ENCODE data around the gene NBEAL2.
A peak's percentile ranks its signal among the peaks of the same experiment; 100 is the strongest.

NBEAL2 gene

DNA sequence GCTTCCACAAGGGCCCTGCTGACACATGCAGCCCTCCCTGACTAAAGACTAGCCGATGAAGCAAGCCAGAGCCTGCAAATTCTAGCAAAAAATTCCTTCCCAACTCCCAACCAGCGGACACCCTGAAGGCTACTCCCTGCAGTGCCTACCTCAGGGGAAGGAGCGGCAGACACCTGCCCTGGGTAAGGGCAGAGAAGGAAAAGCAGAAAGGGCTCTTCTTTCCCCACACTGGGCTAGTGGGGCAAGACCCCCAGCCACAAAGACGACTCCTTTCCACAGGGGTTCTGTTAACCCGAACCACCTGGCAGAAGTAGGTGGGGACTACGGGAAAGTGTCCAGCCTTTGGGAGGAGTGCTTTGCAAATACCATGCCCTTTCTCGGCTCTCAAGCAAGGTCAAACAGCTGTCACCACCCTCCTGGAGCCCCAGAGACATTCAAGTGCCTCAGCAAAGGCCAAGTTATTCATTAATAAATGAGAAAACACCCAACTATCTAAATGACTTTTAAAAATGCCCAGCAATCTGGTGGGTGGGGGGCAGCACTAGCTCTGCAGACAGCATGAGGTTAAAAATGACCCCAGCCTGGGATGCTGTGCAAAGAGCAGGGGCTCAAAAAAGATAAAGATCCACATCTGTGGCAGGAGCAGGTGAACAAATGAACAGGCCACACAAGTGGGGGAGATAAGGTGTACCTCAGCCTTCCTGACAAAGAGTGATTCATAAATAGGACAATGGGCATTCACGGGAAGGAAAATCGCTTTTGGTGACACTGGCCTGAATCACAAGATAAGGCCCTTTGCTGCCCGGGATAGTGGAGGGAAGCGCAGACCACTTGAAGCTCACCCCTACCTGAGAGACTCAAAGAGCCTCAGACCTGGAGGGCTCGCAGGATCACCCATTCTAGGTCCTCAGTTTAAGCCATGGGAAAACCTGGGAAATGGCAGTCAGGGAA lies 36.0 kb upstream of the NBEAL2 start:
- Histone ChIP-seq H2BK5ac (ENCODE audit: low read length) (no peak overlapping the region), H3K4me1 (ENCODE audit: control insufficient read depth in 2 of 2, insufficient read depth in 1 of 2, low read depth in 1 of 2, low read length in 2 of 2) (peaks cover 0 to 5% of the 10 kb centered on the region in 2 donors), H3K9ac (ENCODE audit: low read depth, low read length, poor library complexity) (no peak overlapping the region), H2BK15ac (ENCODE audit: low read length) (no peak overlapping the region), H3K4me3 (ENCODE audit: low read length in 2 of 2) (no peak overlapping the region), H3K36me3 (replicated peaks in 1 of 2; ENCODE audit: control insufficient read depth in 2 of 2, insufficient read depth in 2 of 2, low read length in 2 of 2) (peaks cover 4 to 71% of the 10 kb centered on the region in 2 donors), H3K27ac (replicated peaks; ENCODE audit: low read length) (no peak overlapping the region), H3K23ac (ENCODE audit: low read depth, low read length, poor library complexity) (no peak overlapping the region), H4K8ac (ENCODE audit: low read depth, low read length) (no peak overlapping the region), H3K9me3 (replicated peaks in 1 of 2; ENCODE audit: control insufficient read depth in 2 of 2, insufficient read depth in 1 of 2, low read depth in 1 of 2, low read length in 2 of 2) (peaks cover 0 to 4% of the 10 kb centered on the region in 2 donors), H3K79me1 (ENCODE audit: low read depth, low read length) (peaks cover 25% of the 10 kb centered on the region), H3K4me2 (ENCODE audit: insufficient read depth, low read length, poor library complexity, severe bottlenecking) (no peak overlapping the region), H3K4ac (ENCODE audit: low read length) (no peak overlapping the region), H2AFZ (ENCODE audit: low read length) (no peak overlapping the region), H2BK12ac (ENCODE audit: low read length) (no peak overlapping the region), H3K14ac (ENCODE audit: low read length) (no peak overlapping the region), H2AK5ac (ENCODE audit: low read depth, low read length) (no peak overlapping the region), H3K27me3 (ENCODE audit: control insufficient read depth in 3 of 3, insufficient read depth in 3 of 3, low read depth in 1 of 3, low read length in 3 of 3) (no peaks in the 10 kb centered on the region), H4K91ac (ENCODE audit: low read depth, low read length, poor library complexity) (no peak overlapping the region), H2BK120ac (ENCODE audit: low read depth, low read length) (no peak overlapping the region), H3K18ac (ENCODE audit: low read length) (no peak overlapping the region)
- no CpG with 5 or more reads among the region's 12 CpGs for WGBS, 2 donors (ENCODE audit: extremely low coverage in 2 of 2, insufficient read length in 2 of 2, insufficient replicate concordance in 1 of 2)
- no peak for DNase-seq (ENCODE audit: low spot score)

DNA sequence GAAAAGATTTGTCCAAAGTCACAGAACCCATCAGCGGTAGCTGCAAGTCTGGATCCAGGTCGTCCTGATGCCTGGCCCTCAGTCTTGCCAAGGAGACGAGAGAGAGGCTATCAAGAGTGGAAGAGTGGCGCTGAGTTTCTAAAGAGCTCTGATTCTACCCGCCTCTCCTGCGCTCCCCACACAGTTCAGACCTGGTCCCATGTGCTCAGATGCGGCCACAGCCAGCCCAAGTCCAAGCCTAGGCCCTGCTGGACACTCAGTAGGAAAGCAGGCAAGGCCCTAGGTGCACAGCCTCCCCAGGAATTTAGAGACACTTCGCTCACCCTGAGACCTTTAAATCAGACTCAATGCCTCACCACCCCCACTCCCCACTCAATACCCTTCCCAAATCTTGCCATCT lies 35.3 kb upstream of the NBEAL2 start:
- Histone ChIP-seq H3K14ac (ENCODE audit: low read length) (no peak overlapping the region), H3K9me3 (replicated peaks in 1 of 2; ENCODE audit: control insufficient read depth in 2 of 2, insufficient read depth in 1 of 2, low read depth in 1 of 2, low read length in 2 of 2) (peaks cover 0 to 4% of the 10 kb centered on the region in 2 donors), H2BK5ac (ENCODE audit: low read length) (no peak overlapping the region), H4K8ac (ENCODE audit: low read depth, low read length) (no peak overlapping the region), H3K23ac (ENCODE audit: low read depth, low read length, poor library complexity) (no peak overlapping the region), H3K4me3 (ENCODE audit: low read length in 2 of 2) (no peak overlapping the region), H2AK5ac (ENCODE audit: low read depth, low read length) (no peak overlapping the region), H2BK120ac (ENCODE audit: low read depth, low read length) (no peak overlapping the region), H2BK12ac (ENCODE audit: low read length) (no peak overlapping the region), H3K9ac (ENCODE audit: low read depth, low read length, poor library complexity) (peak overlapping the region; percentile 2), H3K4me1 (ENCODE audit: control insufficient read depth in 2 of 2, insufficient read depth in 1 of 2, low read depth in 1 of 2, low read length in 2 of 2) (peaks cover 0 to 5% of the 10 kb centered on the region in 2 donors), H3K27ac (replicated peaks; ENCODE audit: low read length) (no peak overlapping the region), H3K27me3 (ENCODE audit: control insufficient read depth in 3 of 3, insufficient read depth in 3 of 3, low read depth in 1 of 3, low read length in 3 of 3) (no peaks in the 10 kb centered on the region), H3K4me2 (ENCODE audit: insufficient read depth, low read length, poor library complexity, severe bottlenecking) (no peak overlapping the region), H2AFZ (ENCODE audit: low read length) (no peak overlapping the region), H3K79me1 (ENCODE audit: low read depth, low read length) (peaks cover 30% of the 10 kb centered on the region), H3K4ac (ENCODE audit: low read length) (no peak overlapping the region), H3K36me3 (replicated peaks in 1 of 2; ENCODE audit: control insufficient read depth in 2 of 2, insufficient read depth in 2 of 2, low read length in 2 of 2) (peaks cover 2 to 68% of the 10 kb centered on the region in 2 donors), H3K18ac (ENCODE audit: low read length) (no peak overlapping the region), H4K91ac (ENCODE audit: low read depth, low read length, poor library complexity) (no peak overlapping the region), H2BK15ac (ENCODE audit: low read length) (no peak overlapping the region)
- no CpG with 5 or more reads among the region's 8 CpGs for WGBS, 2 donors (ENCODE audit: extremely low coverage in 2 of 2, insufficient read length in 2 of 2, insufficient replicate concordance in 1 of 2)
- DNase-seq (ENCODE audit: low spot score), result no peak

DNA sequence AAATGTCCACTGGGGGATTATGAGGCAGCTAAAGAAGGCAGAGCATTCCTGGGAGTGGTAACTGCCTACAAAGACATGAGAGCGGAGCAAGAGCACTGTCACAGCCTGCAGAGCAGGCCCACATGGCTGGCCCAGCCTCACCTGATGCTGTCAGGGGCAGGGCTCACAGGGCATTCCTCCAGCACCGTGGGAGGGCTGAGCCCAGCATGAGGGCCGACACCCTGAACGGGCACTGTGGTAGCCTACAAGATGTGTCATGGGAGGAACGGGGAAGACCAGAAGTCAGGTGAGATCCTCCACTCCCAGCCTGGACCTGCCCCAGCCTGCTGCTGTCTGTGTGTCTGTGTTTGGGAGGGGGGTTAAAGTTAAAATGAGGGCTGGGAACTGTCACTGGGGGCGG lies 33.0 kb upstream of the NBEAL2 start:
- Histone ChIP-seq H3K36me3 (replicated peaks in 1 of 2; ENCODE audit: control insufficient read depth in 2 of 2, insufficient read depth in 2 of 2, low read length in 2 of 2) (peaks cover 2 to 49% of the 10 kb centered on the region in 2 donors), H3K4me1 (ENCODE audit: control insufficient read depth in 2 of 2, insufficient read depth in 1 of 2, low read depth in 1 of 2, low read length in 2 of 2) (peaks cover 3 to 8% of the 10 kb centered on the region in 2 donors), H3K27ac (replicated peaks; ENCODE audit: low read length) (no peak overlapping the region), H3K9ac (ENCODE audit: low read depth, low read length, poor library complexity) (peak overlapping the region; percentile 7), H3K79me1 (ENCODE audit: low read depth, low read length) (peaks cover 32% of the 10 kb centered on the region), H2AFZ (ENCODE audit: low read length) (no peak overlapping the region), H2BK15ac (ENCODE audit: low read length) (no peak overlapping the region), H2AK5ac (ENCODE audit: low read depth, low read length) (no peak overlapping the region), H2BK120ac (ENCODE audit: low read depth, low read length) (no peak overlapping the region), H2BK5ac (ENCODE audit: low read length) (no peak overlapping the region), H3K27me3 (ENCODE audit: control insufficient read depth in 3 of 3, insufficient read depth in 3 of 3, low read depth in 1 of 3, low read length in 3 of 3) (no peaks in the 10 kb centered on the region), H2BK12ac (ENCODE audit: low read length) (no peak overlapping the region), H3K4me2 (ENCODE audit: insufficient read depth, low read length, poor library complexity, severe bottlenecking) (no peak overlapping the region), H3K4me3 (ENCODE audit: low read length in 2 of 2) (no peak overlapping the region), H3K14ac (ENCODE audit: low read length) (no peak overlapping the region), H3K18ac (ENCODE audit: low read length) (peak overlapping the region; percentile 73), H3K9me3 (replicated peaks in 1 of 2; ENCODE audit: control insufficient read depth in 2 of 2, insufficient read depth in 1 of 2, low read depth in 1 of 2, low read length in 2 of 2) (peaks cover 0 to 4% of the 10 kb centered on the region in 2 donors), H3K23ac (ENCODE audit: low read depth, low read length, poor library complexity) (peak overlapping the region; percentile 69), H4K8ac (ENCODE audit: low read depth, low read length) (no peak overlapping the region), H4K91ac (ENCODE audit: low read depth, low read length, poor library complexity) (no peak overlapping the region), H3K4ac (ENCODE audit: low read length) (no peak overlapping the region)
- DNase-seq (ENCODE audit: low spot score), result no peak
- no CpG with 5 or more reads among the region's 6 CpGs for WGBS, 2 donors (ENCODE audit: extremely low coverage in 2 of 2, insufficient read length in 2 of 2, insufficient replicate concordance in 1 of 2)

DNA sequence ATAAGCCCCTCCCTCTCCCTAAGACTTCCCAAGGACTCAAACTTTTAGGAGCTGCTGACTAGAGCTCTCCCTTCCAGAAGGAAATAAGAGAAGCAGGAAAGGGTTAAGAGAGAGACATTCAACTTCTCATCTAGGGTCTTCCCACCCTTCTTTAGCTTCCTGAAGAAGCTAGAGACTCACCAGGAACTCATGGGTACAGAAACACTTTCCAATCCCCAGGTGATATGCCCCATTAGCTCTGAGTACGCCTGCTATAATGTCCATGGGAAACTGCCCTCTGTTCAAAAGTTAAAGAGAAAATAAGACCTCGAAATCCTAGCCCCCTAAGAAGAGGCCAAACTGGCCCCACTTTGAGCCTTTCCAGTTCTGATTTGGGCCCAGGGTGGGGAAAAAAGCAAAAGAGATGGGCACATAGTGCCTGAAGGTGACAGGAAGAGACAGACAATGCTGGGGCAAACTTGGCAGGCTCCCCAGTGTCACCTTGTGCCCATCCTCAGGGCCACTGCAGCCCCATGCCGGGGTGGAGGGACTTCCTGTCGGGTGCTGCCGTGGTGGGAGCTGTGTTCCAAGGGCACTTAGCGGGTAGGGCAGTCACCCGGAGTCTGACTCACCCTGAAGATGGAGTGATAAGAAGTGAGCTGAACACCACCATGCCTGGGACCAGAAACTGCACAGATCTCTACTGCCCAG lies 32.5 kb upstream of the NBEAL2 start:
- Histone ChIP-seq H3K4me2 (ENCODE audit: insufficient read depth, low read length, poor library complexity, severe bottlenecking) (no peak overlapping the region), H2BK120ac (ENCODE audit: low read depth, low read length) (no peak overlapping the region), H3K36me3 (replicated peaks in 1 of 2; ENCODE audit: control insufficient read depth in 2 of 2, insufficient read depth in 2 of 2, low read length in 2 of 2) (peaks cover 2 to 44% of the 10 kb centered on the region in 2 donors), H3K79me1 (ENCODE audit: low read depth, low read length) (peaks cover 32% of the 10 kb centered on the region), H3K4me1 (ENCODE audit: control insufficient read depth in 2 of 2, insufficient read depth in 1 of 2, low read depth in 1 of 2, low read length in 2 of 2) (peaks cover 3 to 6% of the 10 kb centered on the region in 2 donors), H3K9ac (ENCODE audit: low read depth, low read length, poor library complexity) (no peak overlapping the region), H2BK15ac (ENCODE audit: low read length) (no peak overlapping the region), H3K14ac (ENCODE audit: low read length) (no peak overlapping the region), H3K23ac (ENCODE audit: low read depth, low read length, poor library complexity) (no peak overlapping the region), H3K27me3 (ENCODE audit: control insufficient read depth in 3 of 3, insufficient read depth in 3 of 3, low read depth in 1 of 3, low read length in 3 of 3) (no peaks in the 10 kb centered on the region), H4K8ac (ENCODE audit: low read depth, low read length) (no peak overlapping the region), H2BK12ac (ENCODE audit: low read length) (no peak overlapping the region), H3K4ac (ENCODE audit: low read length) (no peak overlapping the region), H3K18ac (ENCODE audit: low read length) (no peak overlapping the region), H3K4me3 (ENCODE audit: low read length in 2 of 2) (no peak overlapping the region), H2AK5ac (ENCODE audit: low read depth, low read length) (no peak overlapping the region), H3K27ac (replicated peaks; ENCODE audit: low read length) (no peak overlapping the region), H4K91ac (ENCODE audit: low read depth, low read length, poor library complexity) (no peak overlapping the region), H2BK5ac (ENCODE audit: low read length) (no peak overlapping the region), H3K9me3 (replicated peaks in 1 of 2; ENCODE audit: control insufficient read depth in 2 of 2, insufficient read depth in 1 of 2, low read depth in 1 of 2, low read length in 2 of 2) (peaks cover 0 to 4% of the 10 kb centered on the region in 2 donors), H2AFZ (ENCODE audit: low read length) (no peak overlapping the region)
- WGBS, 2 donors (ENCODE audit: extremely low coverage in 2 of 2, insufficient read length in 2 of 2, insufficient replicate concordance in 1 of 2), result no CpG with 5 or more reads among the region's 7 CpGs
- no peak for DNase-seq (ENCODE audit: low spot score)
